Uterus (tissue), 2 donors: ENCODE data around the gene FUS.

Experiments
- CTCF ChIP-seq, 4 experiments: fragments of 200-600 bp in 2 of 4; fragments of 450-650 bp in 2 of 4; sonication (generic) in 2 of 4; IDR thresholded peaks; one replicate each; pipeline ENCODE4 v1.5.1; 2016 to 2019; ENCODE audit warnings: antibody characterized with exemption in 4 of 4, mild to moderate bottlenecking in 2 of 4, moderate library complexity in 1 of 4
- POLR2A ChIP-seq, 2 donors: fragments of 450-650 bp; IDR thresholded peaks; one replicate each; pipeline ENCODE4 v1.6.1; 2016; ENCODE audit warnings: antibody characterized with exemption in 2 of 2, mild to moderate bottlenecking in 1 of 2, moderate library complexity in 1 of 2

DNA sequence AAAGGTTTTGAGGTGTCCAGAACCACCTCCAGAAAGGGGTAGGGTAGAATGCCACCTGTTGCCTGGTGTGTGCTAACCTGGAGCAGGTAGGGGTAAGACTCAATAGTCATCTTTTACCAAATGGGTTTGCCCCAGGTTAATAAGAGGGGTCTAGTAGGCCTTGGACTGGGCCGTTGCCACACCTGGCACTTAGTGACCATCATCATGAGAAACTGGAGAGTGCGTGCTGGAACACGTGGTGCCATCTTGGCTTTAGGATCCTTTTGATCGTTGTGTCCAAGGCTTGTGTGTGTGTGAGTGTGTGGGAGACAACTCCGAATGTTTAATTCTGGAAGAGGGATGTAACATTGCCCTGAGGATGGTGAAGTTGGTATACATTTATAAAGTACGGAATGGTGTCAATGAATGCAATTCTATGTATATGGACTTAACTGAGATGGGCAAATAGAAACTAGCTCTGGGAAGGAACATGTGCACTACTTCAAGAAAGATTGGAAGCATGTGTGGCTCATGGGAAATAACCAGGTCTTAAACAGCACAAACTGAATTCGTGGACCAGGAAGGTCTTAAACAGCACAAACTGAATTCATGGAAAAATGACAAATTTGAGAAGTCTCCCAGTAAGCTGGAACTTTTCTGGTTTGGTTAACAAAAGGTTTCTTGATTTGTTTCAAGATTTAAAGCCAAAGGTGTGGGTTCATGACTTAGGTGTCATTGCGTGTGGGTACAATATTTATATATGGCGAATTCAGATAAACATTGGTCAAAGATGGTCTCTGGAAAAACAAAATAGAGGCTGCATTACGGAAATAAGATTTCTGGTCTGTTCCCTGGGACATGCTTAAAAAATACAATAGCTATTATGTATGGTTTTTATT is 7.2 kb downstream of the FUS start:
- TF ChIP-seq CTCF (IDR thresholded peaks at IDR 0.05): no peak
- TF ChIP-seq POLR2A (IDR thresholded peaks at IDR 0.05): no peak
